Osteocyte (in vitro differentiated cells): ENCODE measurements around the gene STAT4. TPM values are rescaled to one million over a fixed set of nuclear protein-coding genes. Genes with fewer than 3 reads are reported as not detected.

Source experiments
- DNase-seq: peaks from one replicate; pipeline ENCODE4 v3.0.0; 2021; ENCODE audit warnings: mixed read lengths; ENCODE audit not compliant: unreplicated experiment; ENCODE audit errors: extremely low spot score
- H3K27ac Mint-ChIP-seq: one replicate; pipeline ENCODE4 v1.8.0; 2021; ENCODE audit warnings: mild to moderate bottlenecking, mixed read lengths; ENCODE audit not compliant: unreplicated experiment
- H3K27me3 Mint-ChIP-seq: one replicate; pipeline ENCODE4 v1.8.0; 2021; ENCODE audit warnings: mixed read lengths; ENCODE audit not compliant: unreplicated experiment
- H3K36me3 Mint-ChIP-seq: one replicate; pipeline ENCODE4 v1.8.0; 2021; ENCODE audit warnings: mixed read lengths; ENCODE audit not compliant: unreplicated experiment
- H3K4me1 Mint-ChIP-seq: one replicate; pipeline ENCODE4 v1.8.0; 2021; ENCODE audit warnings: mixed read lengths; ENCODE audit not compliant: unreplicated experiment
- H3K4me3 Mint-ChIP-seq: one replicate; pipeline ENCODE4 v1.8.0; 2021; ENCODE audit warnings: mild to moderate bottlenecking, moderate library complexity, mixed read lengths; ENCODE audit not compliant: unreplicated experiment
- H3K9me3 Mint-ChIP-seq: one replicate; pipeline ENCODE4 v1.8.0; 2021; ENCODE audit warnings: mixed read lengths; ENCODE audit not compliant: unreplicated experiment
- CTCF ChIP-seq: fragments of 200-600 bp; sonication (generic); IDR thresholded peaks from 2 replicates; pipeline ENCODE4 v1.5.0; 2021; ENCODE audit warnings: antibody characterized with exemption, mild to moderate bottlenecking, moderate library complexity
- total RNA-seq: library from RNA; stranded (reverse); gene quantifications from 2 replicates; pipeline ENCODE4 v1.2.1, GENCODE V29; 2021

Gene STAT4
- total RNA-seq, 1 donor from 2014 or later, result 1.3 TPM

- no peak for DNase-seq
- no peak overlapping the region for H3K27ac Mint-ChIP-seq
- no peak overlapping the region for H3K4me3 Mint-ChIP-seq
- peaks cover 7% of the 10 kb centered on the region for H3K9me3 Mint-ChIP-seq
- no peaks in the 10 kb centered on the region for H3K4me1 Mint-ChIP-seq
- no peak for TF ChIP-seq CTCF
- H3K36me3 Mint-ChIP-seq, result no peaks in the 10 kb centered on the region
- peaks cover 5% of the 10 kb centered on the region for H3K27me3 Mint-ChIP-seq
Measured at GRCh38 chr2:191100216-191100615, 50.6 kb downstream of the STAT4 start.

- Mint-ChIP-seq H3K4me3 (no peak overlapping the region), H3K27me3 (no peaks in the 10 kb centered on the region), H3K27ac (no peak overlapping the region), H3K9me3 (no peaks in the 10 kb centered on the region), H3K4me1 (no peaks in the 10 kb centered on the region), H3K36me3 (no peaks in the 10 kb centered on the region)
- no peak for DNase-seq
- TF ChIP-seq CTCF, result no peak
Measured at GRCh38 chr2:191087311-191087710, 63.5 kb downstream of the STAT4 start.

GRCh38 chr2:191086706-191087105 is 64.1 kb downstream of the STAT4 start:
- no peak for DNase-seq
- Mint-ChIP-seq H3K36me3 (no peaks in the 10 kb centered on the region), H3K4me3 (no peak overlapping the region), H3K9me3 (no peaks in the 10 kb centered on the region), H3K27me3 (no peaks in the 10 kb centered on the region), H3K4me1 (no peaks in the 10 kb centered on the region), H3K27ac (no peak overlapping the region)
- no peak for TF ChIP-seq CTCF

- H3K36me3 Mint-ChIP-seq, result no peaks in the 10 kb centered on the region
- no peak for TF ChIP-seq CTCF
- H3K9me3 Mint-ChIP-seq, result no peaks in the 10 kb centered on the region
- H3K27ac Mint-ChIP-seq, result no peak overlapping the region
- H3K4me1 Mint-ChIP-seq, result no peaks in the 10 kb centered on the region
- no peaks in the 10 kb centered on the region for H3K27me3 Mint-ChIP-seq
- H3K4me3 Mint-ChIP-seq, result no peak overlapping the region
- DNase-seq, result no peak
Measured at GRCh38 chr2:191083540-191083939, 67.3 kb downstream of the STAT4 start.

- Mint-ChIP-seq H3K27me3 (no peaks in the 10 kb centered on the region), H3K4me1 (peaks cover 1% of the 10 kb centered on the region), H3K4me3 (no peak overlapping the region), H3K36me3 (no peaks in the 10 kb centered on the region), H3K27ac (no peak overlapping the region), H3K9me3 (no peaks in the 10 kb centered on the region)
- no peak for TF ChIP-seq CTCF
- no peak for DNase-seq
Measured at GRCh38 chr2:191082321-191082720, 68.5 kb downstream of the STAT4 start.
